Measurements from ENCODE around the gene SERP2.

Gene SERP2

GRCh38 chr13:44411841-44412240 is 38.2 kb downstream of the SERP2 start:
- DNase-seq (ENCODE audit: low read depth, low spot score): no peak

GRCh38 chr13:44412346-44412935 is 38.8 kb downstream of the SERP2 start:
- DNase-seq (ENCODE audit: low read depth, low spot score): no peak

GRCh38 chr13:44413095-44413494 is 39.5 kb downstream of the SERP2 start:
- DNase-seq (ENCODE audit: low read depth, low spot score): no peak

GRCh38 chr13:44414716-44415115 is 41.1 kb downstream of the SERP2 start:
- DNase-seq (ENCODE audit: low read depth, low spot score): no peak

GRCh38 chr13:44415815-44416214 is 42.2 kb downstream of the SERP2 start:
- DNase-seq (ENCODE audit: low read depth, low spot score): no peak

- no peak for DNase-seq (ENCODE audit: low read depth, low spot score)
Observed at GRCh38 chr13:44416301-44416700, 42.7 kb downstream of the SERP2 start.

GRCh38 chr13:44416744-44417143 is 43.1 kb downstream of the SERP2 start:
- DNase-seq (ENCODE audit: low read depth, low spot score): no peak

- no peak for DNase-seq (ENCODE audit: low read depth, low spot score)
Observed at GRCh38 chr13:44417446-44417845, 43.8 kb downstream of the SERP2 start.

- no peak for DNase-seq (ENCODE audit: low read depth, low spot score)
Observed at GRCh38 chr13:44417876-44418275, 44.3 kb downstream of the SERP2 start.

- no peak for DNase-seq (ENCODE audit: low read depth, low spot score)
Observed at GRCh38 chr13:44420376-44421220, 47.0 kb downstream of the SERP2 start.

GRCh38 chr13:44421853-44422525 is 48.4 kb downstream of the SERP2 start:
- no peak for DNase-seq (ENCODE audit: low read depth, low spot score)

- no peak for DNase-seq (ENCODE audit: low read depth, low spot score)
Observed at GRCh38 chr13:44422755-44423643, 49.4 kb downstream of the SERP2 start.

- DNase-seq (ENCODE audit: low read depth, low spot score): no peak
Observed at GRCh38 chr13:44423824-44424223, 50.2 kb downstream of the SERP2 start.

- DNase-seq (ENCODE audit: low read depth, low spot score): no peak
Observed at GRCh38 chr13:44425041-44425814, 51.6 kb downstream of the SERP2 start.

GRCh38 chr13:44425815-44426078 is 52.1 kb downstream of the SERP2 start:
- no peak for DNase-seq (ENCODE audit: low read depth, low spot score)

- DNase-seq (ENCODE audit: low read depth, low spot score): no peak
Observed at GRCh38 chr13:44426461-44426860, 52.8 kb downstream of the SERP2 start.

GRCh38 chr13:44429311-44429710 is 55.7 kb downstream of the SERP2 start:
- DNase-seq (ENCODE audit: low read depth, low spot score): no peak

GRCh38 chr13:44431150-44431549 is 57.5 kb downstream of the SERP2 start:
- DNase-seq (ENCODE audit: low read depth, low spot score): no peak

GRCh38 chr13:44432650-44433049 is 59.0 kb downstream of the SERP2 start:
- DNase-seq (ENCODE audit: low read depth, low spot score): no peak

- no peak for DNase-seq (ENCODE audit: low read depth, low spot score)
Observed at GRCh38 chr13:44433863-44434765, 60.5 kb downstream of the SERP2 start.
